ENCODE measurements around the gene DOCK1.

- TF ChIP-seq CTCF (IDR thresholded peaks at IDR 0.05; ENCODE audit: borderline replicate concordance, extremely low read depth, low read length, poor library complexity, severe bottlenecking), result no peak
- no peak for TF ChIP-seq EZH2 (IDR thresholded peaks at IDR 0.05; ENCODE audit: borderline replicate concordance, low read depth, low read length, severe bottlenecking)
Measured at GRCh38 chr10:127196282-127197153, 291.3 kb downstream of the DOCK1 start, which contains the start of gene INSYN2A.

Measured in DND-41 (cell line).